8988T (cell line): ENCODE measurements around the gene FOXK2.
A peak's percentile ranks its signal among the peaks of the same experiment; 100 is the strongest.
"Not testable (repeated sequence)": the region's sequence is repeated elsewhere in the genome, so short reads cannot be mapped to it uniquely, and the experiment has no call there.

Experiments used
- DNase-seq: peaks from one replicate; pipeline ENCODE4 v3.0.0; 2011

The FOXK2 gene

DNA sequence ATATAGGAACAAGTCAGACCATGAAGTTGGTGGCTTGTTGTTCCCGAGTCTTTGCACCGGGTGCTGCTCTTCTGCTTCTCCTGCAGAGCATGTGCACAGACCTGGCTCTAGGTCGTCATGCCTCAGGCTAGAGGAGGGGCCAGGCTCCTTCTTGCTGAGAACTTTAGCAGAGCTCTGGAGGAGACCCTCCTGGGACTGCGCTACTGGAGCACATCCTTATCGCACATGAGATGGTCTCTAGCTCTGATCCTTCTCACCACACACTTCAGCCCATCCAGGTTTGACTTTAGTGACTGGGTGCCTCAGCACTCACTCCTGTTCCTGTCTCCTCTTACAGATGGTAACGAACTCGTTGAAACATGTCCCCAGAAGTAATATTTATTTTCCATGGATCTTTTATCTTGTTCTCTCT, 14.9 kb downstream of the FOXK2 start:
- DNase-seq, result no peak

DNA sequence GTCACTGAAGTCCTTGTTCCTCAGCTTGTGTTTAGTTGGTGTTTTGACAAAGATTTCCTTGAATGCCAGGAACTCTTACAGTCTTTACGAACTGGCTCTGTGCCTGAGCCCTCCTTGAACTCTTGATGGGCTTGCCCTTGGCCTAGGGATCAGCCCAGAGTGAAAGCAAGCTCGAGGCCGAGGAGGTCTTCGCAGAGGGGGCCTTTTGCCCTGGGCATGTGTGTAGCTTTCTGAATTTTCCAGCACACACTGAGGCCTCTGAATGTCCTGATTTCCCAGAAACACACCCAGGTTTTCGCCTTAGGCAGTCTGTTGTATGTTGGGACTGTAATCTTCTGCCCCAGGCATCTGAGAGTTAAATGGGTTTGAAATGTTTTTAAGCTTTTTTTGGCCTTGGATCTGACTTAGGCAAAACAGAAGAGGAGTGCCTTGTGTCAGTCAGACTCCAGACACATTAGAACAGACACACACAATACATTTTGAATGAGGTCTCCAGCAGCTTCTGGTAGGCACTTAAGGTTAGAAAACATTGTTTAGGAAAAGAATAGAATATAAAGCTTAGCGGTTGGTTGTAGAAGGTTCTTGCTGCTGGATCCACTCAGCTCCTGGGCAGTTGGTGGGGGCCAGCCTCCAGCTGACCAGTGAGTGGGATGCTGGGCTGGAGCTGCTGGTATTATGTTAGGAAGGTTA, 17.1 kb downstream of the FOXK2 start:
- DNase-seq, result no peak

DNA sequence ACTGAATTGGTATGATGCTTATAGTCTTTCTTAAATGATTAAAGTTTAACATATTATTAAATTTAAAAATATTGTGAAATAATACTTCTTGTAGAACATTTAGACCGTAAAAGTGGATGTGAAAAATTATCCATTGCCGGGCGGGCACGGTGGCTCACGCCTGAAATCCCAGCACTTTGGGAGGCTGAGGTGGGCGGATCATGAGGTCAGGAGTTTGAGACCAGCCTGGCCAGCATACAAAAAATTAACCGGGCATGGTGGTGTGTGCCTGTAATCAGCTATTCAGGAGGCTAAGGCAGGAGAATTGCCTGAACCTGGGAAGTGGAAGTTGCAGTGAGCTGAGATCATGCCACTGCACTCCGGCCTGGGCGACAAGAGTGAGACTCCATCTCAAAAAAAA, 17.7 kb downstream of the FOXK2 start:
- not testable (repeated sequence) for DNase-seq

DNA sequence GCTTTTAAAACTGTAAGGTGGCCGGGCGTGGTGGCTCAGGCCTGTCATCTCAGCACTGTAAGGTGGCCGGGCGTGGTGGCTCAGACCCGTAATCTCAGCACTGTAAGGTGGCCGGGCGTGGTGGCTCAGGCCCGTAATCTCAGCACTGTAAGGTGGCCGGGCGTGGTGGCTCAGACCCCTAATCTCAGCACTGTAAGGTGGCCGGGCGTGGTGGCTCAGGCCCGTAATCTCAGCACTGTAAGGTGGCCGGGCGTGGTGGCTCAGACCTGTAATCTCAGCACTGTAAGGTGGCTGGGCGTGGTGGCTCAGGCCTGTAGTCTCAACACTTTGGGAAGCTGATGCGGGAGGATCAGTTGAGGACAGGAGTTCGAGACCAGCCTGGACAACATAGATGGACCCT, 19.5 kb downstream of the FOXK2 start:
- not testable (repeated sequence) for DNase-seq

DNA sequence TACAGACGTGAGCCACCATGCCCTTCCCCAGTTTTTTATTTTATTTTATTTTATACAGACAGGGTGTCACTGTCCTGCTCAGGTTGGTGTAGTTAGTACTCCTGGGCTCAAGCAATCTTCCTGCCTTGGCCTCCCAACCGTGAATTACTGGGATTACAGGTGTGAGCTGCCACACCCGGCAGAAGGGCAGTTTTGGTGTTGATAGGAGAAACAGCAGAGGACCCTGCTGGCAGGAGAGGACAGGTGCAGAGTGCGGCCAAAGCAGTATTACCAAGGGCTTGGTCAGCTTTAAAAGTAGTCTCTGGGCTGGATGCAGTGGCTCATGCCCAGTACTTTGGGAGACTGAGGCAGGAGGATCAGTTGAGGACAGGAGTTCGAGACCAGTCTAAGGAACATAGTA, 22.9 kb downstream of the FOXK2 start:
- no peak for DNase-seq

DNA sequence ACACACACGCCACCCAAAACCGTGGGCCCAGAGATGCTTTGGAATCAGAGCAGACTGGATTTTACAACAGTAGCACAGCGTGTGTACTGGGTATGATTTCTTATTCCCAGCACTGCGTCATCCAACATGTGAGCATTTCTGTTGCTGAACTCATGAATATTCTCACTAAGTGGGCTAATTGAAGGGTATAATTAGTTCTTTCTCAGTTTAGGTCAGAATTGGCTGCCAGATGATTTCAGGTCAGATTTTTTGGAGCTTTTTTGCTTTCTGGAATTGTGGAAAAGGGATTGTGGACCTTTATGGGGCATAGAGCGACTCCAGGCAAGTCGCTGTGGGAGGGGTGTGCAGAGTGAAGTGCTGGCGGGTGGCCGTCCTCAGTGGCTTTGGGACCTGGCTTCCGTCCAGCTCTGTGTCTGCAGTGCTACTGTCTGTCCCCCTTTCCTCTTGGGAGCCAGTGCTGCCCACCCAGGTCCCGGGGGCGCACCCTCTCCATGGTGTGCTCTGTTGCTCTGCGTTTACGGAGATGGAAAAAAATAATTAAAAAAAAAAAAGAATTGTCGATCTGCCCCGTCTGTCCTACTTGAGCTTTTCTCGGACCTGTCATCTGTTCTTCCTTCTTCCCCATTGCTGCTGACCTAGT, 25.0 kb downstream of the FOXK2 start:
- DNase-seq, result no peak

DNA sequence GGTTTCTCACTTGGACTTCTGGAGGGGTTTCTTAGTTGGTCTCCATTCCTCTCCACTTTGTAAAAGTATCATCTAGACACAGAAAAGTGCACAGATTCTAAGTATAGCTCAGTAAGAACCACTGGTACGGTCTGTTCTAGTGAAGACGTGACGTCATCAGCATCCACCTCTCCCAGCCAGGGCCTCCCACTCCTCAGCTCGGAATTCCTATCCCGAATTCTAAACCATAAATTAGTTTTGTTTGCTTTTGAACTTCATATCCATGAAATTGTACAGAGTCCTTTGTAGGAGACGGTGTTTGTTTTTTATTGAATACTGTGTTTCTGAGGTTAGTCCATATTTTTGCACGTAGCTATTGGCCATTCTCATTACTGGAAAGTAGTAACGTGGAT, 25.5 kb downstream of the FOXK2 start:
- no peak for DNase-seq

DNA sequence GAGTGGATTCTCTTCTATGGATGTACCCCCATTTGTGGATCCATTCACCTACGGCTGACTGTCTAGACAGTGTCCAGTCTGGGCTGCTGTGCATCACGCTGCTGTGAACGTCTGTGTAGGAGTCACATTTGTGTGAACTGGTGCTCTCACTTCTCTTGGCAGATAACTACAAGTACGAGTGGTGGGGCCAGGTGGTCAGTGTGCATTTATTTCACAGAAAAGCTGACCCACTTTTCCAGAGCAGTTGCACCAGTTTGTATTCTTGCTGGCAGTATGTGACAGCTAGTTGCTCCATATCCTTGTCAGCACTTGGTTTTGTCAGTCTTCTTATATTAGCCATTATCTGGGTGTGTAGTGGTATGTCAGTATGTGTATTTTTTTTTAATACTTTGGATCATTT, 28.4 kb downstream of the FOXK2 start:
- no peak for DNase-seq

DNA sequence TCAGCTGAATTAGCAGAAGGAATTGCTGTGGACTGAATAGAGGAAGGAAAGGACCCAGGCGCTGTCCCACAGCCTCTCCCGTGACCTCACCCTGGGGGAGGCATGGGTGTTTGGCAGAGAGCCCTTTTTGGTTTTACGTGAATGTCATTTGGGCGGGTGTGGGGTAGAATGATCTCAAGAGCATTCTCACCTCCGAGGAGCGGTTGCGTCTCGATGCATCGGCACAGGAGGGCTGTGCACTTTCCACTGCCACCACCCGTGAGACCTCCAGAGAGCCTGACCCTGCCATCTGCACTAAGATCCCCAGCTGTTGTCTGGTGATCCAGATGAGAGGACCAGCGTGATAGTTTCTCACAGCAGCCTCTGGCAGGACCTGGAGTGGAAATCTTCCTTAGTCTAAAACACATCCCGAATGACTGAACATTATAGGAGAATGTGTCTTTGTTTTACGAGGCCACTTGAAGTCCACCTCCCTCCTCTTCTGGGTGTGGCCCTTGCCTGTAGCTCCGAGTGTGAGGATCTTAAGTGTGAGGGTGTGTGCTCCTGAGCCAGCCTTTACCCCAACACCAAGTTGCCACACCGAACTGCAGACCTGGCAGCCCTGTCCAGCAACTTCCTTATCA, 29.3 kb downstream of the FOXK2 start:
- DNase-seq, result no peak

DNA sequence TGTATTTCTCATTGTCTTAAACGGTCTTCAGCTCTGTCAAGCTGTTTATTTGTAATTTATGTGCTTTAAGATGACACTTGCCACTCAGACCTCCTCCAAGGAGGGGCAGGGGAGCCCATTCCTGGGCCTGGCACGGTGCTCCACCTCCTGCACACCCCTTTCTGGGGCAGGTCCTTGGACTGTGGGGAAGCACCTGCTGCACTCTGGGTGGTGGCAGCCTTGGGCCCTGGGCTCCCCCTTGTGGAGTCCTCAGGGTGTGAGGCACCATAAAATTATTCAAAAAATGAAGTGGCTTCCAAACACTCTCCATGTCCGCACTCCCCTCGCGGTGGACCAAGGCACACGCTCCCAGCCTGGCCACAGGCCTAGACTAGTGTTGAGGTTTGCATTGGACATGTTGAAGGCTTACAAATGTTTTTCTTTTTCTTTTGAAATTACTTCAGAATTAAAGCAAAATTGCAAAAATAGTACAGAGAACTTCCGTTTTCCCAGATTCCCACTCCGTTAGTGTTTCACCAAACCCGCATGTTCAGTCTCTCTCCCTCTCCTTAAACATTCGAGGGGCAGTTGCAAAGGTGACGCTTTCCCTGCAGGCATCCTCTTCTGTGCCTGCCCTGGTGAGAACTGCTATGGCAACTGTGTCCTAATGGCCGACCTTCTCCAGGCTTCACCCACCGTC, 32.4 kb downstream of the FOXK2 start:
- DNase-seq, result peak; percentile 65

DNA sequence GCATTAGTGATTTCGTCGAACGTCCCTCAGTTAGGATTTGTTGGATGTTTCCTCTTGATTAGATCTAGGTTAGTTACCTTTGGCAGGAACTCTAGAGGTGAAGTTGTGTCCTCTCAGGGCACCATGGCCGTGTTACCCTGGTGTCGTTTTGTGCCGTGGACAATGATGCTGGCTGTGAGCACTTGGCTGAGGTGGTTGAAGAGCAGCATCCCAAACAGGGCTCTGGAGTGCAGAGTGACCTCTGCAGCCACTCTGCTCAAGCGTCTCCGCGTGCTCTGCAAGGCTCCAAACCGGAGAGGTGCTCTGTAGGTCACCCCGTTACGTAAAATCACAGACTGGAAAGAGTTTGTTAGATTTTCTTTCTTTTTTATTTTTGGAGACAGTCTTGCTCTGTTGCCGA, 33.0 kb downstream of the FOXK2 start:
- no peak for DNase-seq

DNA sequence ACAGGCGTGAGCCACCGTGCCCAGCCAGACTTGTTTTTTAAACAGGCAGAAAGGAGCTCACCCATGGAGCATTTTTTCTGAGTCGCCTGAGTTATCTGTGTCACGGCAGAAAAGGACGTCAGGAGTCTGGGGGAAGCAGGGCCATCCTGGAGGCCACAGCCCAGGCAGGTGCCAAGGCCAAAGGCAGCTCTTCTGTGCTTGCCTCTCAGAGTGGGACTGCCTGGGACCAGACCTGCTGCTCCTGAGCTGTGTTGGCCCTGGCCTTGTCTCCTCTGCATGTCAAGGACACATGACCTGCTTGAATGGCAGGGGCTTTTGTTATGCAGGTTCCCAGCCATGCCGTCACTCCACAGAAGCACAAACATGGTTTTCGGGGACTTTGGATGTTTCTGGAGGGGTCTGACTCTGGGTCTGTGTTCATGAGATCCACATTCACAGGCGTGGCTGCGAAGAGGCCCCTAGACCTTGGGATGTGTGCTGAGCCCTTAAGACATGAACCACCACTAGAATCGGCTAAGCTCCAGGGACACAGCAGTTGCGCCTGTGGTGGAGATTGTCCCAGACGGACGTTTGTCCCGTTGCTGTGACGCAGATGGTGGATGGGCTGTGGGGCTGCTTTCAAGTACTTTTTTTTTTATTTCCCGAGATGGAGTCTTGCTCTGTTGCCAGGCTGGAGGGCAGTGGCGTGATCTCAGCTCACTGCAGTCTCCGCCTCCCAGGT, 33.8 kb downstream of the FOXK2 start:
- no peak for DNase-seq

DNA sequence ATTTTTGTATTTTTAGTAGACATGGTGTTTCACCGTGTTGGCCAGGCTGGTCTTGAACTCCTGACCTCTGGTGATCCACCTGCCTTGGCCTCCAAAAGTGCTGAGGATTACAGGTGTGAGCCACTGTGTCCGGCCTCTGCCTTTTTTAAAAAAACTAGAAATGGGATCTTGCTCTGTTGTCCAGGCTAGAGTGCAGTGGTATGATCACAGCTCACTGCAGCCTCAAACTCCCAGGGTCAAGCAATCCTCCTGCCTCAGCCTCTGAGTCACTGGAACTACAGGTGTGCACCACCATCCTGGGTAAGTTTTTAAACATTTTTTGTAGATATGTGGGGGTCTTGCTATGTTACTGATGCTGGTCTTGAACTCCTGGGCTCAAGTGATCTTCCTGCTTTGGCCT, 38.0 kb downstream of the FOXK2 start:
- DNase-seq, result not testable (repeated sequence)

DNA sequence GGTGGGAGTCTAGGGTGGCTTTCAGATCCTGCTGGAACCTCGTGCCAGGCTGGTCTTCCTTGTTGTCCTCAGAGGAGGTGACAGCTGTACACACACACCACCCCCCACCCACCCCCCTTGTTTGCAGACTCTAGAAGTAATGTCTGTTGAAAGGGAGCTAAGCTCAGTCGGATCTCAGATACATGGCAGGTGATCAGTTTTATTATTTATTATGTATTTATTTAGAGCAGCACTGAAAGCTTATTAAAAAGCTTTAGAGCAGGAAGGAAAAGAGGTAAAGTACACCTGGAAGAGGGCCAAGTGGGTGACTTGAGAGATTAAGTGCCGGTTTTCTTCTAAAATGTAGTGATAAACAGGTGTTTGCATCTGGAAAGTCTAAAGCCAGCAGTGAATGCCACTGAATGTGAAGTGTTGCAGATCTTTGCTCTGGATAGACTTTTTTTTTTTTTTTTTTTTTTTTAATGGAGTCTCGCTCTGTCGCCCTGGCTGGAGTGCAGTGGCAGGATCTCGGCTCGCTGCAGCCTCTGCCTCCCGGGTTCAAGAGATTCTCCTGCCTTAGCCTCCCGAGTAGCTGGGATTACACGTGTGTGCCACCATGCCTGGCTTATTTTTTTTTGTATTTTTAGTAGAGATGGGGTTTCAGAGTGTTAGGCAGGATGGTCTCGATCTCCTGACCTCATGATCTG, 40.2 kb downstream of the FOXK2 start:
- DNase-seq, result no peak

DNA sequence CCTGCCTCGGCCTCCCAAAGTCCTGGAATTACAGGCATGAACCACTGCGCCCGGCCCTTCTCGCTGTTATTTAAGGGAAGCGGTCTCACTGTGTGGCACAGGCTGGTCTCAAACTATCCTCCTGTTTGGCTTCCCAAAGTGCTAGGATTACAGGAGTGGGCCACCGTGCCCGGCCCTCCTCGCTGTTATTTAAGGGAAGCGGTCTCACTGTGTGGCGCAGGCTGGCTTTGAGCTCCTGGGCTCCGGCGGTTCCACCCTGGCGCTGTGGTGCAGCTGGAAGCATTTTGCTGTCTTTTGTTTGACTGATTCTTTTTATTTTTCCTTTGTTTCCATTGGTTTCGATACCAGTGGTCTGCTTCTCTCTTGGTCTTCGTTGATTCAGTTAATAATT, 40.7 kb downstream of the FOXK2 start:
- DNase-seq, result no peak

DNA sequence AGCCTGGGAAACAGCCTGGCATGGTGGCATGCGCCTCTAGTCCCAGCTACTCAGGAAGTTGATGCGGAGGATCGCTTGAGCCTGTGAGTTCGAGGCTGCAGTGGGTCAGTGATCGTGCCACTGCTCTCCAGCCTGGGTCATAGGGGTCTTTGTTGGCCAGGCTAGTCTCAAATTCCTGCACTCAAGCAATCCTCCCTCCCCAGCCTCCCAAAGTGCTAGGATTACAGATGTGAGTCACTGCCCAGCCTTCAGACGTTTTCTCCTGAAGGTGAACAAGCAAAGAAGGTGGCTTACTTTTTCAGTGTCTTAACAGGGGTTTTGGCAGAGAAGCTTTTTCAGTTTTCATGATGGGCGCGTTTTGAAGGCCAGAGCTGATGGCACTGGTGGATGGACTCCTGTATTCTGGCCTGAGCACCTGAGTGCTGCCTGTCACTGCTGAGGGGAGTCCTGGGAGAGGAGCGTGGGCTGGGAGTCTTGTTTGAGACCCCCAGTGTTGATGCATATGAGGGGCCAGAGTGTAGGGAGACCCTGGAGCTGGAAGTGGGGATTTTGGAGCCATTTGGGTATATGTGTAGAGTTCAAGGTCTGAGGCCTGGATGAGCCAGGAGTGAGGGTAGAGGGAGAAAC, 41.4 kb downstream of the FOXK2 start:
- no peak for DNase-seq

DNA sequence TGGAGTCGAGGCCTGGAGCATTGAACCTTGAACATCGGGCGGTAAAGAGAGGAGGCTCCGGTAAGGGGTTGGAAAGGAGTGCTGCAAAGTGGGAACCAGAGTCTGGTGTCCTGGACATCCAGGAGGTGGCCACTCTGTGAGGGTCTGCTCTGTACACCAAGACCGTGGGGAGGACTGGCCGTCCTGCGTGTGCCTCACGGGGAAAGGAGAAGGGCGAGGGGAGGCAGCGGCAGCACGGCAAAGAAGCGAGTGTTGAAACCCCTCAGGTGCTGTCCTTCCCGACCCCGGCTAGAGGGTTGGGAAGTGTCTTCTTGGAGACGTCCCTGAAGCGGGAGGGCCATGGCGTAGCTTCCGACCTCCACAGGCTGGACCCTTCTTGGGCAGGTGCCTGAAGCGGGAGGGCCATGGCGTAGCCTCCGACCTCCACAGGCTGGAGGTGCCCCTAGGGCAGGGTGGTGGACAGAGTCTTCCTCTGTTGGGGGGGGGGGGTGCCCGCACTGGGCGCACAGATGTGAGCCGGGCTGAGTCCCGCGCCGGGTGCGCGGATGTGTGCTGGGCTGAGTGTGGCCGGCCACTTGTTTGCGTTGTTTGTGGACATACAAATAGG, 42.0 kb downstream of the FOXK2 start:
- DNase-seq, result no peak

DNA sequence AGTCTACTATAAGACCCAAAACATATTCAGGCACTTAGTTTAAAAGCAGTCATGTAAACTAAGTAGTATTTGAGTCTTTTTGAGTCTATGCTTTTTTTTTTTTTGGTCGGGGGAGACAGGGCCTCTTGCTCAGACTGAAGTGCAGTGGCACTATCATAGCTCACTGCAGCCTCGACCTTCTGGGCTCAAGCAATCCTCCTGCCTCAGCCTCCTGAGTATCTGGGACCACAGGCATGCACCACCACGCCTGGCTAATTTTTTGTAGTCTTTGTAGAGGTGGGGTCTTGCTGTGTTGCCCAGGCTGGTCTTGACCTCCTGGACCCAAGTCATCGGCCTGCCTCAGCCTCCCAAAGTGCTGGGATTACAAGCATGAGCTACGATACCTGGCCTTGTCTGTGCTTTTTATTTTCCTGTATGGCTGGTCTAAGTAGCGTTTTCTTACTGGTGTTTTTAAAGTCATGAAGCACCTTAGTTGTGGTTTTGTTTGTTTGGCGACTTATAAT, 43.2 kb downstream of the FOXK2 start:
- not testable (repeated sequence) for DNase-seq

DNA sequence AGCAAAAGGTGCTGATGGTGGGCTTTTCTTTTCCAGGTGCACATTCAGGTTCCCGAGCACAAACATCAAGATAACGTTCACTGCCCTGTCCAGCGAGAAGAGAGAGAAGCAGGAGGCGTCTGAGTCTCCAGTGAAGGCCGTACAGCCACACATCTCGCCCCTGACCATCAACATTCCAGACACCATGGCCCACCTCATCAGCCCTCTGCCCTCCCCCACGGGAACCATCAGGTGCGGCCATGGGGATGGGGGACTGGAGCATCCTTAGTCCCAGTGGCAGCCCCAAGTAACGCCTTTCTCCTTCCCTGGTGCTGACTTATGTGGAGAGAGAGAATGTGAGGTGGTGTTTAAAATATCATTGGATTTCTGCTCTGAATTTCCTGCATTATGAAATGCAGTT, 43.8 kb downstream of the FOXK2 start:
- DNase-seq, result no peak

DNA sequence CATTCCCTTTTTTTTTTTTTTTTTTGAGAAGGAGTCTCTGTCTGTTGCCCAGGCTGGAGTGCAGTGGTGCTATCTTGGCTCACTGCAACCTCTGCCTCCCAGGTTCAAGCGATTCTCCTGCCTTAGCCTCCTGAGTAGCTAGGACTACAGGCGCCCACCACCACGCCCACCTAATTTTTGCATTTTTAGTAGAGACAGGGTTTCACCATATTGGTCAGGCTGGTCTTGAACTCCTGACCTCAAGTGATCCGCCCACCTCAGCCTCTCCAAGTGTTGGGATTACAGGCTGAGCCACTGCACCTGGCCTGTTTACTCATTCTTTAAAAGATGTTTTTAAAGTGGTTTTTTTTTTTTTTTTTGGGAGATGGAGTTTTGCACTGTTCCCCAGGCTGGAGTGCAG, 44.2 kb downstream of the FOXK2 start:
- DNase-seq, result not testable (repeated sequence)

DNA sequence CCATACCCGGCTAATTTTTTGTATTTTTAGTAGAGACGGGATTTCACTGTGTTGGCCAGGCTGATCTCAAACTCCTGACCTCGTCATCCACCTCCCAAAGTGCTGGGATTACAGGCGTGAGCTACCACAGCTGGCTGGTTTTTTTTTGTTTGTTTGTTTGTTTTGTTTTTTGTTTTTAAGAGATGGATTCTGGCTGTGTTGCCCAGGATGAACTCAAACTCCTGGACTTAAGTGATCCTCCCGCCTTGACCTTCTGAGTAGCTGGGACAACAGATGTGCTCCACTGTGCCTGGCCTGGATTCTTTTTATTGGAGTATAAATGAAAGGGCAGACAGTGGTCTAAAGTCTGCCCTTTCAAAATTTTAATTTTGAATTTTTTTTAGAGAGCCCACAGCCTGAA, 44.7 kb downstream of the FOXK2 start:
- no peak for DNase-seq

DNA sequence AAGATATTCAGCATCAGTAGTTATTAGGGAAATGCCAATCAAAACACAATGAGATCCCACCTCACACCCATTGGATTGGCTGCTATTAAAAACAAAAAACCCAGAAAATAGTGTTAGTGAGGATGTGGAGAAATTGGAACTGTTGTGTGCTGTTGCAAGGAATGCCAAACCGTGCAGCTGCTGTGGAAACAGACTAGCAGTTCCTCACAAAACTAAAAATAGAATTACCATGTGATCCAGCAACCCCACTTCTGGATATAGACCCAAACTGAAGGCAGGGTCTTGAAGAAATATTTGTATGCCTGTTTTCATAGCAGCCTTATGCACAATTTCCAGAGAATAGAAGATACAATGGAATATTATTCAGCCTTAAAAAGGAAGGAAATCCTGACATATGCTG, 46.0 kb downstream of the FOXK2 start:
- DNase-seq, result no peak
